CD14-positive monocyte (primary cell): Measurements from ENCODE around the gene UTP18. TPM values are rescaled to one million over a fixed set of nuclear protein-coding genes. Genes with fewer than 3 reads are reported as not detected.

Source experiments
- DNase-seq, 3 donors: peaks; one replicate each; pipeline ENCODE4 v3.0.0-alpha.2; 2011 to 2022
- H2AFZ ChIP-seq: 2 replicates; pipeline ENCODE4 v1.6.0; 2012; ENCODE audit warnings: mild to moderate bottlenecking, low read depth, low read length, inconsistent platforms; ENCODE audit not compliant: insufficient read depth, poor library complexity, severe bottlenecking
- H3K27ac ChIP-seq, 2 donors: 1 replicate in 1 of 2; 2 replicates in 1 of 2; pipeline ENCODE4 v1.5.1; 2012 to 2013; ENCODE audit warnings: low read length in 2 of 2, control low read depth in 1 of 2, inconsistent platforms in 1 of 2, low read depth in 1 of 2, mild to moderate bottlenecking in 1 of 2
- H3K27me3 ChIP-seq, 2 donors: one replicate each; pipeline versions ENCODE4 v1.6.0 to v1.6.1; 2011 to 2013; ENCODE audit warnings: low read length in 2 of 2; ENCODE audit not compliant: control insufficient read depth in 2 of 2, insufficient read depth in 2 of 2
- H3K36me3 ChIP-seq, 2 donors: replicated peaks in 1 of 2; 1 replicate in 1 of 2; 2 replicates in 1 of 2; pipeline versions ENCODE4 v1.5.1 to v1.6.1; 2012 to 2013; ENCODE audit warnings: low read length in 2 of 2, control low read depth in 1 of 2, inconsistent platforms in 1 of 2, mild to moderate bottlenecking in 1 of 2; ENCODE audit not compliant: insufficient read depth in 2 of 2, control insufficient read depth in 1 of 2
- H3K4me1 ChIP-seq, 2 donors: 1 replicate in 1 of 2; 2 replicates in 1 of 2; pipeline versions ENCODE4 v1.5.1 to v1.6.1; 2012 to 2013; ENCODE audit warnings: low read length in 2 of 2, control low read depth in 1 of 2, inconsistent platforms in 1 of 2, mild to moderate bottlenecking in 1 of 2, moderate library complexity in 1 of 2; ENCODE audit not compliant: insufficient read depth in 2 of 2, control insufficient read depth in 1 of 2
- H3K4me2 ChIP-seq: replicated peaks from 2 replicates; pipeline ENCODE3; 2012; ENCODE audit warnings: low read length, moderate library complexity, mild to moderate bottlenecking; ENCODE audit not compliant: poor library complexity, severe bottlenecking; ENCODE audit errors: extremely low read depth
- H3K4me3 ChIP-seq, 3 experiments: fragments of 200-600 bp in 1 of 3; sonication (generic) in 1 of 3; replicated peaks in 1 of 3; 1 replicate in 2 of 3; 2 replicates in 1 of 3; pipeline ENCODE4 v1.5.1; 2011 to 2013; ENCODE audit warnings: low read length in 3 of 3, mild to moderate bottlenecking in 3 of 3, control low read depth in 2 of 3, low read depth in 2 of 3, inconsistent platforms in 1 of 3, moderate library complexity in 1 of 3
- H3K79me2 ChIP-seq: 2 replicates; pipeline ENCODE4 v1.6.0; 2012; ENCODE audit warnings: mild to moderate bottlenecking, control low read depth, inconsistent platforms, low read length, moderate library complexity; ENCODE audit not compliant: insufficient read depth
- H3K9ac ChIP-seq: 2 replicates; pipeline ENCODE4 v1.6.0; 2017; ENCODE audit warnings: low read length, mild to moderate bottlenecking; ENCODE audit not compliant: insufficient read depth, poor library complexity, severe bottlenecking
- H3K9me3 ChIP-seq, 2 donors: replicated peaks in 1 of 2; 1 replicate in 1 of 2; 2 replicates in 1 of 2; pipeline versions ENCODE4 v1.5.1 to v1.6.1; 2012 to 2013; ENCODE audit warnings: low read length in 2 of 2, control low read depth in 1 of 2; ENCODE audit not compliant: control insufficient read depth in 1 of 2, insufficient read depth in 1 of 2
- H4K20me1 ChIP-seq: 2 replicates; pipeline ENCODE4 v1.6.0; 2012; ENCODE audit warnings: mild to moderate bottlenecking, low read length, control low read depth, moderate library complexity; ENCODE audit not compliant: insufficient read depth
- H3K27ac Mint-ChIP-seq, 7 donors: one replicate each; pipeline ENCODE4 v1.8.0; 2020; ENCODE audit warnings: mild to moderate bottlenecking in 7 of 7, mixed read lengths in 7 of 7, moderate library complexity in 6 of 7, inconsistent platforms in 2 of 7
- H3K27me3 Mint-ChIP-seq, 3 donors: one replicate each; pipeline ENCODE4 v1.8.0; 2021 to 2022; ENCODE audit warnings: low read depth in 3 of 3, mild to moderate bottlenecking in 3 of 3, mixed read lengths in 3 of 3, moderate library complexity in 3 of 3, inconsistent platforms in 1 of 3
- H3K36me3 Mint-ChIP-seq, 2 donors: one replicate each; pipeline ENCODE4 v1.8.0; 2020; ENCODE audit warnings: mixed read lengths in 2 of 2, inconsistent platforms in 1 of 2, mild to moderate bottlenecking in 1 of 2
- H3K4me1 Mint-ChIP-seq: one replicate; pipeline ENCODE4 v1.8.0; 2020; ENCODE audit warnings: mild to moderate bottlenecking, mixed read lengths
- H3K4me3 Mint-ChIP-seq, 2 donors: one replicate each; pipeline ENCODE4 v1.8.0; 2020; ENCODE audit warnings: mild to moderate bottlenecking in 2 of 2, mixed read lengths in 2 of 2, moderate library complexity in 1 of 2
- H3K9me3 Mint-ChIP-seq, 7 donors: one replicate each; pipeline ENCODE4 v1.8.0; 2020 to 2022; ENCODE audit warnings: mixed read lengths in 7 of 7, mild to moderate bottlenecking in 6 of 7, moderate library complexity in 6 of 7, inconsistent platforms in 2 of 7
- CTCF ChIP-seq: fragments of 200-600 bp; IDR thresholded peaks from one replicate; pipeline ENCODE4 v1.8.0; 2022; ENCODE audit warnings: antibody characterized with exemption, mild to moderate bottlenecking
- whole genome bisulfite sequencing: methylation state at CpG from one replicate; pipeline ENCODE4 v1.1.5; 2013; ENCODE audit warnings: missing lambda C conversion rate; ENCODE audit not compliant: insufficient coverage; 5-methylcytosine and 5-hydroxymethylcytosine counted together
- intact Hi-C, 2 donors: fragments of 100-400 bp; cut with micrococcal nuclease; formaldehyde crosslinking; loops; one replicate each; pipeline versions ENCODE4 v1.15.0 to v1.15.1; 2023
- polyA plus RNA-seq, 3 donors: library from polyadenylated mRNA; depleted of rRNA in 1 of 3; unstranded in 2 of 3; stranded (reverse) in 1 of 3; fragments of 300-500 nt in 2 of 3; fragments of >200 nt in 1 of 3; fragmentation: Illumina TruSeq in 2 of 3; gene quantifications; 1 replicate in 2 of 3; 2 replicates in 1 of 3; pipeline ENCODE4 v1.2.3, GENCODE V29; 2012 to 2021

UTP18 gene
- polyA plus RNA-seq, 3 donors: 13.0 to 31.9 (median 31.6) TPM

- no peak for DNase-seq
- Histone ChIP-seq H2AFZ (no peak overlapping the region), H3K79me2 (no peaks in the 10 kb centered on the region), H3K9ac (no peak overlapping the region), H3K27me3 (no peaks in the 10 kb centered on the region), H3K4me2 (no peak overlapping the region), H3K27ac (no peak overlapping the region), H4K20me1 (no peaks in the 10 kb centered on the region), H3K9me3 (peaks cover 12 to 15% of the 10 kb centered on the region in 2 donors), H3K36me3 (no peaks in the 10 kb centered on the region), H3K4me1 (no peaks in the 10 kb centered on the region), H3K4me3 (no peak overlapping the region)
- peaks cover 1 to 5% (median 4%) of the 10 kb centered on the region in 3 donors for H3K27me3 Mint-ChIP-seq
- H3K4me3 Mint-ChIP-seq: no peak overlapping the region
- WGBS: 100% methylated on average over 1 of the region's 1 CpG
- no peaks in the 10 kb centered on the region for H3K36me3 Mint-ChIP-seq
- peaks cover 5% of the 10 kb centered on the region for H3K4me1 Mint-ChIP-seq
- intact Hi-C loops: no loop called here
- TF ChIP-seq CTCF: no peak
- H3K27ac Mint-ChIP-seq: no peak overlapping the region
- H3K9me3 Mint-ChIP-seq: peaks cover 13 to 32% (median 25%) of the 10 kb centered on the region in 7 donors
Measured at GRCh38 chr17:51319186-51319585, 58.8 kb downstream of the UTP18 start.

- no peaks in the 10 kb centered on the region for H3K36me3 Mint-ChIP-seq
- no peak overlapping the region for H3K4me2 ChIP-seq
- H4K20me1 ChIP-seq: no peaks in the 10 kb centered on the region
- H3K27ac Mint-ChIP-seq: no peak overlapping the region
- H3K27me3 Mint-ChIP-seq: peaks cover 1 to 10% (median 5%) of the 10 kb centered on the region in 3 donors
- peaks cover 12 to 15% of the 10 kb centered on the region in 2 donors for H3K9me3 ChIP-seq
- peaks cover 5% of the 10 kb centered on the region for H3K4me1 Mint-ChIP-seq
- no peak overlapping the region for H3K4me3 ChIP-seq
- no peak overlapping the region for H3K4me3 Mint-ChIP-seq
- no peak for DNase-seq
- no peak overlapping the region for H3K9ac ChIP-seq
- no peaks in the 10 kb centered on the region for H3K79me2 ChIP-seq
- no peaks in the 10 kb centered on the region for H3K27me3 ChIP-seq
- no peaks in the 10 kb centered on the region for H3K36me3 ChIP-seq
- no peaks in the 10 kb centered on the region for H3K4me1 ChIP-seq
- no peak for TF ChIP-seq CTCF
- intact Hi-C loops: no loop called here
- no peak overlapping the region for H3K27ac ChIP-seq
- peaks cover 10 to 28% (median 21%) of the 10 kb centered on the region in 7 donors for H3K9me3 Mint-ChIP-seq
- WGBS: no CpG with 5 or more reads among the region's 3 CpGs
- H2AFZ ChIP-seq: no peak overlapping the region
Measured at GRCh38 chr17:51322390-51323029, 62.2 kb downstream of the UTP18 start.
